Measurements from ENCODE around the gene FBL. TPM values are rescaled to one million over a fixed set of nuclear protein-coding genes. Genes with fewer than 3 reads are reported as not detected.
A peak's percentile ranks its signal among the peaks of the same experiment; 100 is the strongest.

The FBL gene
- total and polyA plus RNA-seq, 2 of the 8 experiments (the other 6 are each of a cell fraction or from before 2014, with no cell fraction given): 790 to 1,361 TPM

- Histone ChIP-seq H3K9ac (replicated peaks in 1 of 4; ENCODE audit: extremely low read depth in 1 of 4, low read depth in 3 of 4, low read length in 3 of 4) (peak overlapping the region in 2 of 4 experiments; percentile 16 to 54; a peak in 4 of 7 replicates), H3K79me1 (ENCODE audit: low read depth, low read length) (peaks cover 4% of the 10 kb centered on the region; the same call in 1 of the 2 replicates), H3K4me2 (ENCODE audit: insufficient read depth in 1 of 2, low read depth in 2 of 2, low read length in 2 of 2) (peak overlapping the region; percentile 40 to 70), H3K23ac (ENCODE audit: insufficient read length) (no peak overlapping the region), H3K36me3 (ENCODE audit: control insufficient read depth in 2 of 4, insufficient read depth in 4 of 4, low read length in 3 of 4) (peaks cover 32 to 51% (median 50%) of the 10 kb centered on the region in 4 experiments), H3K79me2 (ENCODE audit: control insufficient read depth in 1 of 2, insufficient read depth in 2 of 2, low read length in 2 of 2) (peaks cover 0 to 16% of the 10 kb centered on the region in 2 experiments; a peak in 2 of 4 replicates), H3K23me2 (ENCODE audit: low read depth, low read length) (peaks cover 3% of the 10 kb centered on the region; the same call in 1 of the 2 replicates), H2BK20ac (ENCODE audit: low read length) (no peak overlapping the region), H4K20me1 (replicated peaks in 1 of 2; ENCODE audit: control insufficient read depth in 1 of 2, insufficient read depth in 2 of 2, low read length in 2 of 2) (peaks cover 4 to 7% of the 10 kb centered on the region in 2 experiments), H3K9me3 (ENCODE audit: insufficient read depth in 2 of 2, low read depth in 1 of 2, low read length in 1 of 2) (no peaks in the 10 kb centered on the region), H4K8ac (ENCODE audit: extremely low read depth, insufficient read depth, low read length) (no peak overlapping the region; the same call in 1 of the 2 replicates), H2BK15ac (ENCODE audit: low read length) (no peak overlapping the region), H2BK120ac (replicated peaks; ENCODE audit: low read depth, low read length) (no peak overlapping the region), H4K91ac (replicated peaks; ENCODE audit: insufficient read length, low read length) (no peak overlapping the region), H4K5ac (ENCODE audit: insufficient read length, low read depth, low read length) (no peak overlapping the region), H3K27me3 (replicated peaks in 1 of 4; ENCODE audit: control insufficient read depth in 3 of 4, extremely low read depth in 1 of 4, insufficient read depth in 3 of 4, low read length in 3 of 4) (no peaks in the 10 kb centered on the region), H3K56ac (replicated peaks; ENCODE audit: insufficient read length, low read depth, low read length) (no peak overlapping the region), H2BK5ac (ENCODE audit: low read depth, low read length) (peak overlapping the region; percentile 71; the same call in 1 of the 2 replicates), H3K4me3 (ENCODE audit: extremely low read depth in 1 of 4, insufficient read depth in 2 of 4, low read depth in 3 of 4, low read length in 4 of 4) (peak overlapping the region; percentile 69 to 83 (median 77)), H2AK5ac (ENCODE audit: low read depth, low read length) (no peak overlapping the region), H3K18ac (ENCODE audit: extremely low read depth, low read length) (peak overlapping the region; percentile 19; the same call in 1 of the 2 replicates), H3K4me1 (replicated peaks in 1 of 4; ENCODE audit: control insufficient read depth in 3 of 4, insufficient read depth in 4 of 4, low read length in 3 of 4) (peaks cover 0 to 10% (median 4%) of the 10 kb centered on the region in 4 experiments; a peak in 5 of 7 replicates), H2AFZ (ENCODE audit: low read length) (no peak overlapping the region), H3K4ac (replicated peaks; ENCODE audit: insufficient read length, low read depth, low read length) (peak overlapping the region; percentile 45), H3K27ac (ENCODE audit: low read depth, low read length) (peak overlapping the region; percentile 16), H2BK12ac (ENCODE audit: low read depth, low read length) (peak overlapping the region; percentile 68; the same call in 1 of the 2 replicates), H3K14ac (ENCODE audit: insufficient read length) (no peak overlapping the region)
- POLR2A ChIA-PET (ENCODE audit: partially characterized antibody): interaction anchor here (0.9 to 2.2 kb wide), 4 partner anchors 8 to 40 kb away, joined by 3 to 31 read pairs (median 14); partner anchors contain the start of gene FBL
- TF ChIP-seq E2F6 (IDR thresholded peaks at IDR 0.05): no peak
- TF ChIP-seq SIX5 (IDR thresholded peaks at IDR 0.05; ENCODE audit: low read depth, low read length): no peak
- no peak for TF ChIP-seq PHF8 (conservative IDR thresholded peaks at IDR 0.05; ENCODE audit: low read depth, low read length)
- no peak for TF ChIP-seq SUZ12 (IDR thresholded peaks at IDR 0.05; ENCODE audit: low read length)
- no peak for TF ChIP-seq NANOG (IDR thresholded peaks at IDR 0.05; ENCODE audit: insufficient read depth, low read depth, low read length, poor library complexity, severe bottlenecking)
- no peak for TF ChIP-seq CTBP2 (IDR thresholded peaks at IDR 0.05; ENCODE audit: borderline replicate concordance, insufficient read depth, insufficient read length, low read length)
- TF ChIP-seq TAF7 (optimal IDR thresholded peaks at IDR 0.05; ENCODE audit: borderline replicate concordance, low read depth, low read length): no peak
- TF ChIP-seq EP300 (IDR thresholded peaks at IDR 0.05; ENCODE audit: borderline replicate concordance in 1 of 2, low read depth in 2 of 2, low read length in 2 of 2): no peak
- CTCF ChIA-PET (ENCODE audit: partially characterized antibody): interaction anchor here (2.2 kb wide), 1 partner anchor 11 kb away, joined by 21 read pairs; no protein-coding TSS in a partner anchor
- no peak for DNase-seq (ENCODE audit: low read depth in 1 of 2, low spot score in 2 of 2)
- 89% methylated on average over 5 of the region's 5 CpGs; no CpG with 5 or more reads in 1 of the 2 experiments for whole genome bisulfite sequencing, 2 experiments (ENCODE audit: extremely low coverage in 1 of 2, insufficient coverage in 1 of 2, insufficient read length in 1 of 2, insufficient replicate concordance in 2 of 2, low coverage in 1 of 2, low lambda C conversion rate in 2 of 2, missing lambda C conversion rate in 1 of 2)
- no peak for FAIRE-seq
These were observed 13.7 kb downstream of the FBL start for GRCh38 chr19:39832341-39833083.
